Lower lobe of right lung (tissue), 2 donors: ENCODE results near the gene HTR3A. TPM values are rescaled to one million over a fixed set of nuclear protein-coding genes. Genes with fewer than 3 reads are reported as not detected.

ENCODE experiments used
- ATAC-seq, 2 donors: fragments of 200-7000 bp; cut with Tn5 transposase; one replicate each; pipeline ENCODE4 v1.9.1; 2020 to 2022; ENCODE audit warnings: mild to moderate bottlenecking in 2 of 2, moderate library complexity in 2 of 2
- DNase-seq: peaks from one replicate; pipeline ENCODE4 v3.0.0-alpha.2; 2020
- H3K27ac ChIP-seq: fragments of 200-600 bp; one replicate; pipeline ENCODE4 v1.8.0; 2022
- H3K27me3 ChIP-seq: fragments of 200-600 bp; one replicate; pipeline ENCODE4 v1.8.0; 2022; ENCODE audit warnings: low read depth
- H3K36me3 ChIP-seq: fragments of 200-600 bp; one replicate; pipeline ENCODE4 v1.8.0; 2022; ENCODE audit warnings: mild to moderate bottlenecking
- H3K4me1 ChIP-seq: fragments of 200-600 bp; one replicate; pipeline ENCODE4 v1.8.0; 2022
- H3K4me3 ChIP-seq: fragments of 200-600 bp; one replicate; pipeline ENCODE4 v1.8.0; 2022; ENCODE audit warnings: mild to moderate bottlenecking
- H3K9me3 ChIP-seq: fragments of 200-600 bp; one replicate; pipeline ENCODE4 v1.8.0; 2022
- CTCF ChIP-seq: fragments of 200-600 bp; IDR thresholded peaks from one replicate; pipeline ENCODE4 v1.8.0; 2022; ENCODE audit warnings: antibody characterized with exemption, mild to moderate bottlenecking
- intact Hi-C: fragments of 100-400 bp; cut with DNase I; formaldehyde crosslinking; loops from one replicate; pipeline ENCODE4 v1.11.0; 2022
- total RNA-seq: library from RNA; stranded (reverse); fragmentation: NEBNext Ultra II Directional; extraction: Animal tissue kit (Norgen Biotek cat#: 25700); gene quantifications from one replicate; pipeline ENCODE4 v1.2.1, GENCODE V29; 2021
- donor health status: DM: no; HTN: yes; CAD: no; lungs with severe emphysema.

HTR3A gene
- total RNA-seq, 1 donor from 2014 or later = not detected

GRCh38 chr11:114001416-114001815, 26.5 kb downstream of the HTR3A start:
- intact Hi-C loops = no loop called here
- no peak for TF ChIP-seq CTCF
- ATAC-seq = no peak
- Histone ChIP-seq H3K9me3 (no peaks in the 10 kb centered on the region), H3K36me3 (no peaks in the 10 kb centered on the region), H3K4me3 (no peak overlapping the region), H3K27ac (no peak overlapping the region), H3K27me3 (peaks cover 12% of the 10 kb centered on the region), H3K4me1 (no peaks in the 10 kb centered on the region)
- no peak for DNase-seq

- Histone ChIP-seq H3K4me1 (no peaks in the 10 kb centered on the region), H3K27ac (no peak overlapping the region), H3K36me3 (no peaks in the 10 kb centered on the region), H3K4me3 (no peak overlapping the region), H3K9me3 (no peaks in the 10 kb centered on the region), H3K27me3 (no peaks in the 10 kb centered on the region)
- ATAC-seq = no peak
- no peak for DNase-seq
- TF ChIP-seq CTCF = no peak
- intact Hi-C loops = no loop called here
Measured at GRCh38 chr11:114008331-114008730, 33.4 kb downstream of the HTR3A start.

- DNase-seq = no peak
- no peak overlapping the region for H3K27ac ChIP-seq
- H3K9me3 ChIP-seq = no peaks in the 10 kb centered on the region
- no peaks in the 10 kb centered on the region for H3K36me3 ChIP-seq
- no peaks in the 10 kb centered on the region for H3K27me3 ChIP-seq
- intact Hi-C loops = no loop called here
- H3K4me3 ChIP-seq = no peak overlapping the region
- TF ChIP-seq CTCF = no peak
- H3K4me1 ChIP-seq = no peaks in the 10 kb centered on the region
- ATAC-seq = no peak
Measured at GRCh38 chr11:114010931-114011330, 36.0 kb downstream of the HTR3A start.

GRCh38 chr11:114011443-114011842, 36.5 kb downstream of the HTR3A start:
- intact Hi-C loops = no loop called here
- ATAC-seq = no peak
- Histone ChIP-seq H3K27ac (no peak overlapping the region), H3K36me3 (no peaks in the 10 kb centered on the region), H3K9me3 (no peaks in the 10 kb centered on the region), H3K27me3 (no peaks in the 10 kb centered on the region), H3K4me1 (no peaks in the 10 kb centered on the region), H3K4me3 (no peak overlapping the region)
- no peak for DNase-seq
- TF ChIP-seq CTCF = no peak

GRCh38 chr11:114015117-114015516, 40.2 kb downstream of the HTR3A start:
- no peak for ATAC-seq

More at GRCh38 chr11:114015117-114015516, 40.2 kb downstream of the HTR3A start:
- intact Hi-C loops = no loop called here
- H3K9me3 ChIP-seq = no peaks in the 10 kb centered on the region
- H3K36me3 ChIP-seq = no peaks in the 10 kb centered on the region
- H3K4me3 ChIP-seq = no peak overlapping the region
- H3K4me1 ChIP-seq = no peaks in the 10 kb centered on the region
- no peaks in the 10 kb centered on the region for H3K27me3 ChIP-seq
- H3K27ac ChIP-seq = no peak overlapping the region
- DNase-seq = no peak
- TF ChIP-seq CTCF = no peak
